Left cardiac atrium (tissue), 4 donors: Measurements from ENCODE around the gene TTC7B. TPM values are rescaled to one million over a fixed set of nuclear protein-coding genes. Genes with fewer than 3 reads are reported as not detected.

ENCODE experiments used
- ATAC-seq, 2 donors: fragments of 200-7000 bp; cut with Tn5 transposase; one replicate each; pipeline ENCODE4 v1.9.1; 2020; ENCODE audit warnings: mild to moderate bottlenecking in 2 of 2, moderate library complexity in 2 of 2
- DNase-seq: peaks from one replicate; pipeline ENCODE4 v3.0.0-alpha.2; 2020
- intact Hi-C, 2 donors: fragments of 100-400 bp; cut with DNase I; formaldehyde crosslinking; loops; one replicate each; pipeline versions ENCODE4 v1.14.1 to v1.15.1; 2022 to 2023
- total RNA-seq, 2 donors: library from RNA; stranded (reverse); fragmentation: NEBNext Ultra II Directional; extraction: Animal tissue kit (Norgen Biotek cat#: 25700); gene quantifications; one replicate each; pipeline ENCODE4 v1.2.1, GENCODE V29; 2021
- donor health status: DM: no; HTN: yes; CAD: no.
- donor health status: DM: no; HTN: yes; CAD: no; lungs with severe emphysema.
- donor health status: DM: yes; HTN: yes; CAD: no.
- donor health status: Dilated cardiomyopathy.

Gene TTC7B
- total RNA-seq, 2 donors from 2014 or later: 61.9 to 76.5 TPM

- no peak for DNase-seq
- intact Hi-C loops: no loop called here
- no peak for ATAC-seq
Observed at GRCh38 chr14:90648421-90648820, 167.8 kb downstream of the TTC7B start.

GRCh38 chr14:90647473-90648005 is 168.7 kb downstream of the TTC7B start:
- DNase-seq (no peak), ATAC-seq (no peak)
- intact Hi-C loops: no loop called here

- intact Hi-C loops: no loop called here
- peak in 1 of 2 donors; percentile 44 for ATAC-seq
- DNase-seq: no peak
Observed at GRCh38 chr14:90645842-90646443, 170.3 kb downstream of the TTC7B start.

GRCh38 chr14:90644882-90645281 is 171.3 kb downstream of the TTC7B start:
- intact Hi-C loops: no loop called here
- DNase-seq (no peak), ATAC-seq (peak; percentile 65 to 73)

- DNase-seq (no peak), ATAC-seq (no peak)
- intact Hi-C loops: no loop called here
Observed at GRCh38 chr14:90643982-90644670, 172.1 kb downstream of the TTC7B start.

GRCh38 chr14:90642244-90642717 is 173.9 kb downstream of the TTC7B start:
- intact Hi-C loops: no loop called here
- DNase-seq (no peak), ATAC-seq (peak; percentile 28 to 51)

- ATAC-seq (peak in 1 of 2 donors; percentile 19), DNase-seq (no peak)
- intact Hi-C loops: no loop called here
Observed at GRCh38 chr14:90641615-90642243, 174.5 kb downstream of the TTC7B start.

GRCh38 chr14:90641168-90641567 is 175.1 kb downstream of the TTC7B start:
- intact Hi-C loops: no loop called here
- ATAC-seq (no peak), DNase-seq (no peak)

- ATAC-seq: no peak
- intact Hi-C loops: no loop called here
- no peak for DNase-seq
Observed at GRCh38 chr14:90639641-90640040, 176.6 kb downstream of the TTC7B start.

GRCh38 chr14:90632871-90633270 is 183.4 kb downstream of the TTC7B start:
- ATAC-seq (no peak), DNase-seq (no peak)
- intact Hi-C loops: no loop called here

GRCh38 chr14:90632451-90632850 is 183.8 kb downstream of the TTC7B start:
- no peak for DNase-seq
- intact Hi-C loops: no loop called here
- no peak for ATAC-seq

- ATAC-seq (peak in 1 of 2 donors; percentile 42), DNase-seq (no peak)
- intact Hi-C loops: no loop called here
Observed at GRCh38 chr14:90630171-90630806, 185.9 kb downstream of the TTC7B start.

GRCh38 chr14:90629471-90629870 is 186.8 kb downstream of the TTC7B start:
- intact Hi-C loops: no loop called here
- DNase-seq: no peak
- no peak for ATAC-seq

- DNase-seq: no peak
- peak; percentile 33 to 58 for ATAC-seq
- intact Hi-C loops: no loop called here
Observed at GRCh38 chr14:90628825-90629224, 187.4 kb downstream of the TTC7B start.

- intact Hi-C loops: no loop called here
- DNase-seq (no peak), ATAC-seq (peak; percentile 76 to 82)
Observed at GRCh38 chr14:90627478-90627877, 188.8 kb downstream of the TTC7B start.

GRCh38 chr14:90626550-90626949 is 189.7 kb downstream of the TTC7B start:
- ATAC-seq (peak in 1 of 2 donors; percentile 25), DNase-seq (no peak)
- intact Hi-C loops: no loop called here

GRCh38 chr14:90625445-90625844 is 190.8 kb downstream of the TTC7B start:
- ATAC-seq (no peak), DNase-seq (no peak)
- intact Hi-C loops: no loop called here

- ATAC-seq (no peak), DNase-seq (no peak)
- intact Hi-C loops: no loop called here
Observed at GRCh38 chr14:90624732-90625400, 191.4 kb downstream of the TTC7B start.

- ATAC-seq (peak; percentile 49 to 81), DNase-seq (peak; percentile 68)
- intact Hi-C loops: no loop called here
Observed at GRCh38 chr14:90624227-90624626, 192.0 kb downstream of the TTC7B start.
